ENCODE data around the gene ZNF783. TPM values are rescaled to one million over a fixed set of nuclear protein-coding genes. Genes with fewer than 3 reads are reported as not detected.

The ZNF783 gene
- total and polyA plus RNA-seq, 2 of the 8 experiments (the other 6 are each of a cell fraction or from before 2014, with no cell fraction given): 7.3 to 8.2 TPM

DNA sequence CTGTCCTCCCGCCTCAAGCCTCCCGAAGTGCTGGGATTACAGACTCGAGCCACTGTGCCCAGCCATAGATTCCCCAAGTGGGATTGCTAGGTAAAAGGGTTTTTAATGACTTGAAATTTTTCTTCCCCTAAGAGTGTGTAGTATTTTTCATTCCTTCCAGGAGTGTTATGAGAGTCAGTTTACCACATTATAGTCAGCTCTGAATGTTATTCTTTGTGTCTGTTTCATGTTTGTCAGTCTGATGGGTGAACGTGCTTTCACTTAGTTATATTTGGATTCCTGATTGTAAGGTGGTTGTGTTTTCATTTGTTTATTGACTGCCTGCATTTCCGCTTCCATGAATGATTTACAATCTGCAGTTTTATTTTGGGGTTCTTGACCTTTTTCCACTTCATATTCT is 16.3 kb upstream of the ZNF783 start:
- Histone ChIP-seq H2BK120ac (replicated peaks; ENCODE audit: low read depth, low read length) (no peak overlapping the region), H3K27ac (ENCODE audit: low read depth, low read length) (no peak overlapping the region), H3K23me2 (ENCODE audit: low read depth, low read length) (no peaks in the 10 kb centered on the region), H3K4me1 (replicated peaks in 1 of 4; ENCODE audit: control insufficient read depth in 3 of 4, insufficient read depth in 4 of 4, low read length in 3 of 4) (no peaks in the 10 kb centered on the region), H3K4ac (replicated peaks; ENCODE audit: insufficient read length, low read depth, low read length) (no peak overlapping the region), H3K4me3 (ENCODE audit: extremely low read depth in 1 of 4, insufficient read depth in 2 of 4, low read depth in 3 of 4, low read length in 4 of 4) (no peak overlapping the region), H3K56ac (replicated peaks; ENCODE audit: insufficient read length, low read depth, low read length) (no peak overlapping the region), H2BK20ac (ENCODE audit: low read length) (no peak overlapping the region), H3K18ac (ENCODE audit: extremely low read depth, low read length) (no peak overlapping the region), H3K9me3 (ENCODE audit: insufficient read depth in 2 of 2, low read depth in 1 of 2, low read length in 1 of 2) (no peaks in the 10 kb centered on the region), H4K5ac (ENCODE audit: insufficient read length, low read depth, low read length) (no peak overlapping the region), H3K79me2 (ENCODE audit: control insufficient read depth in 1 of 2, insufficient read depth in 2 of 2, low read length in 2 of 2) (peaks cover 0 to 65% of the 10 kb centered on the region in 2 experiments; a peak in 3 of 4 replicates), H2BK15ac (ENCODE audit: low read length) (no peak overlapping the region), H2AFZ (ENCODE audit: low read length) (no peak overlapping the region), H2BK12ac (ENCODE audit: low read depth, low read length) (no peak overlapping the region), H3K79me1 (ENCODE audit: low read depth, low read length) (peaks cover 3% of the 10 kb centered on the region; the same call in 1 of the 2 replicates), H3K9ac (replicated peaks in 1 of 4; ENCODE audit: extremely low read depth in 1 of 4, low read depth in 3 of 4, low read length in 3 of 4) (no peak overlapping the region), H3K4me2 (ENCODE audit: insufficient read depth in 1 of 2, low read depth in 2 of 2, low read length in 2 of 2) (no peak overlapping the region), H3K23ac (ENCODE audit: insufficient read length) (no peak overlapping the region), H2AK5ac (ENCODE audit: low read depth, low read length) (no peak overlapping the region), H4K20me1 (replicated peaks in 1 of 2; ENCODE audit: control insufficient read depth in 1 of 2, insufficient read depth in 2 of 2, low read length in 2 of 2) (peaks cover 4 to 9% of the 10 kb centered on the region in 2 experiments), H3K36me3 (ENCODE audit: control insufficient read depth in 2 of 4, insufficient read depth in 4 of 4, low read length in 3 of 4) (peaks cover 3 to 9% (median 5%) of the 10 kb centered on the region in 4 experiments; a peak in 5 of 8 replicates), H4K91ac (replicated peaks; ENCODE audit: insufficient read length, low read length) (no peak overlapping the region), H2BK5ac (ENCODE audit: low read depth, low read length) (no peak overlapping the region), H4K8ac (ENCODE audit: extremely low read depth, insufficient read depth, low read length) (no peak overlapping the region; the same call in 1 of the 2 replicates), H3K27me3 (replicated peaks in 1 of 4; ENCODE audit: control insufficient read depth in 3 of 4, extremely low read depth in 1 of 4, insufficient read depth in 3 of 4, low read length in 3 of 4) (no peaks in the 10 kb centered on the region), H3K14ac (ENCODE audit: insufficient read length) (no peak overlapping the region)
- WGBS, 2 experiments (ENCODE audit: extremely low coverage in 1 of 2, insufficient coverage in 1 of 2, insufficient read length in 1 of 2, insufficient replicate concordance in 2 of 2, low coverage in 1 of 2, low lambda C conversion rate in 2 of 2, missing lambda C conversion rate in 1 of 2): 93% methylated on average over 5 of the region's 5 CpGs; no CpG with 5 or more reads in 1 of the 2 experiments
- CTCF ChIA-PET (ENCODE audit: partially characterized antibody): interaction anchor here (0.9 kb wide), 1 partner anchor 16 kb away, joined by 3 read pairs; the partner anchor contains the start of gene ZNF783
- POLR2A ChIA-PET (ENCODE audit: partially characterized antibody): interaction anchor here (1.3 to 1.7 kb wide), 2 partner anchors 49 to 161 kb away, joined by 3 read pairs; no protein-coding TSS in a partner anchor
- DNase-seq (ENCODE audit: low read depth in 1 of 2, low spot score in 2 of 2): no peak
- FAIRE-seq: no peak
- no peak for TF ChIP-seq RXRA (IDR thresholded peaks at IDR 0.05; ENCODE audit: insufficient read depth, low read depth, low read length)
- TF ChIP-seq PHF8 (conservative IDR thresholded peaks at IDR 0.05; ENCODE audit: low read depth, low read length): no peak
- no peak for TF ChIP-seq EGR1 (IDR thresholded peaks at IDR 0.05; ENCODE audit: borderline replicate concordance, low read depth, low read length)
- TF ChIP-seq EP300 (IDR thresholded peaks at IDR 0.05; ENCODE audit: borderline replicate concordance in 1 of 2, low read depth in 2 of 2, low read length in 2 of 2): no peak
- no peak for TF ChIP-seq POU5F1 (IDR thresholded peaks at IDR 0.05; ENCODE audit: low read depth, low read length)
- TF ChIP-seq RNF2 (IDR thresholded peaks at IDR 0.05; ENCODE audit: borderline replicate concordance, low read depth, low read length, missing control alignments, poor library complexity, severe bottlenecking): no peak
- TF ChIP-seq NRF1 (IDR thresholded peaks at IDR 0.05; ENCODE audit: low read depth, low read length): no peak
- no peak for TF ChIP-seq SAP30 (IDR thresholded peaks at IDR 0.05; ENCODE audit: insufficient read depth, insufficient replicate concordance, low read length)
- TF ChIP-seq, protein P1, sequence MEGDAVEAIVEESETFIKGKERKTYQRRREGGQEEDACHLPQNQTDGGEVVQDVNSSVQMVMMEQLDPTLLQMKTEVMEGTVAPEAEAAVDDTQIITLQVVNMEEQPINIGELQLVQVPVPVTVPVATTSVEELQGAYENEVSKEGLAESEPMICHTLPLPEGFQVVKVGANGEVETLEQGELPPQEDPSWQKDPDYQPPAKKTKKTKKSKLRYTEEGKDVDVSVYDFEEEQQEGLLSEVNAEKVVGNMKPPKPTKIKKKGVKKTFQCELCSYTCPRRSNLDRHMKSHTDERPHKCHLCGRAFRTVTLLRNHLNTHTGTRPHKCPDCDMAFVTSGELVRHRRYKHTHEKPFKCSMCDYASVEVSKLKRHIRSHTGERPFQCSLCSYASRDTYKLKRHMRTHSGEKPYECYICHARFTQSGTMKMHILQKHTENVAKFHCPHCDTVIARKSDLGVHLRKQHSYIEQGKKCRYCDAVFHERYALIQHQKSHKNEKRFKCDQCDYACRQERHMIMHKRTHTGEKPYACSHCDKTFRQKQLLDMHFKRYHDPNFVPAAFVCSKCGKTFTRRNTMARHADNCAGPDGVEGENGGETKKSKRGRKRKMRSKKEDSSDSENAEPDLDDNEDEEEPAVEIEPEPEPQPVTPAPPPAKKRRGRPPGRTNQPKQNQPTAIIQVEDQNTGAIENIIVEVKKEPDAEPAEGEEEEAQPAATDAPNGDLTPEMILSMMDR (IDR thresholded peaks at IDR 0.05; ENCODE audit: control extremely low read depth in 1 of 3, insufficient read depth in 1 of 3, low read depth in 1 of 3, low read length in 3 of 3): no peak

All from H1 (cell line).